IPS-18c (cell line): Measurements from ENCODE around the gene ADM.

ENCODE experiments used
- H3K4me3 ChIP-seq: 2 replicates; pipeline ENCODE4 v1.7.0; 2013; ENCODE audit warnings: low read depth, mild to moderate bottlenecking, low read length, moderate library complexity; ENCODE audit not compliant: insufficient read depth
- H3K9me3 ChIP-seq: one replicate; pipeline ENCODE4 v1.6.1; 2013; ENCODE audit warnings: mild to moderate bottlenecking, low read length, moderate library complexity; ENCODE audit not compliant: control insufficient read depth, insufficient read depth

ADM gene

DNA sequence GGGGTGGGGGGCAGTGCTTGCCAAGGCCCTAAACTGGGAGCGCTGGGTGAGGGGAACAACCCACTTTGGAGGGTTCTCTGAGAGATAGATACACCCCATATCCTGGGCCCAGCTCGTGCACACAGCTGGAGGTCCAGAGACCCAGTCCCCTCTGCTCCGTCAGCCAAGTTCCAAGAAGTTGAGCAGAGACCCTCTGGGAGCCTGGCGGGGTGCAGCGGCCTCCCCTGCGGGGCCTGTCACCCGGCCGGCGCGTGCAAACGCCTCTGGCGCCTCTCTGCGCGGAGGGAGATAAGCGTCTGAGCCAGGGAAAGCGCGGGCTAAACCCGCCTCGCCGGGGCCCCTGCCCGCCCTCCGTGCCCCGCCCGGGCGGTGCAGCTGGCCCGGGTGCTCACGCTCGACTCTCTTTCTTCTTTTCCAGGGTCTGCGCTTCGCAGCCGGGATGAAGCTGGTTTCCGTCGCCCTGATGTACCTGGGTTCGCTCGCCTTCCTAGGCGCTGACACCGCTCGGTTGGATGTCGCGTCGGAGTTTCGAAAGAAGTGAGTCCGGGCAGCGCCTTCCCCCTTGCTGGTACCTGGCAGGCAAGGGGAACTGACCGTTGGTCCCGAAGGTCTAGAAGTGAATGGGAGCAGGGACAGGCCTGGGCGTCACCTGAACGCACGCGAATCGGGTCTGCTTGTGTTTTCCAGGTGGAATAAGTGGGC is 540 bp downstream of the ADM start:
- H3K9me3 ChIP-seq = peaks cover 2% of the 10 kb centered on the region
- peak overlapping the region; percentile 81 for H3K4me3 ChIP-seq

DNA sequence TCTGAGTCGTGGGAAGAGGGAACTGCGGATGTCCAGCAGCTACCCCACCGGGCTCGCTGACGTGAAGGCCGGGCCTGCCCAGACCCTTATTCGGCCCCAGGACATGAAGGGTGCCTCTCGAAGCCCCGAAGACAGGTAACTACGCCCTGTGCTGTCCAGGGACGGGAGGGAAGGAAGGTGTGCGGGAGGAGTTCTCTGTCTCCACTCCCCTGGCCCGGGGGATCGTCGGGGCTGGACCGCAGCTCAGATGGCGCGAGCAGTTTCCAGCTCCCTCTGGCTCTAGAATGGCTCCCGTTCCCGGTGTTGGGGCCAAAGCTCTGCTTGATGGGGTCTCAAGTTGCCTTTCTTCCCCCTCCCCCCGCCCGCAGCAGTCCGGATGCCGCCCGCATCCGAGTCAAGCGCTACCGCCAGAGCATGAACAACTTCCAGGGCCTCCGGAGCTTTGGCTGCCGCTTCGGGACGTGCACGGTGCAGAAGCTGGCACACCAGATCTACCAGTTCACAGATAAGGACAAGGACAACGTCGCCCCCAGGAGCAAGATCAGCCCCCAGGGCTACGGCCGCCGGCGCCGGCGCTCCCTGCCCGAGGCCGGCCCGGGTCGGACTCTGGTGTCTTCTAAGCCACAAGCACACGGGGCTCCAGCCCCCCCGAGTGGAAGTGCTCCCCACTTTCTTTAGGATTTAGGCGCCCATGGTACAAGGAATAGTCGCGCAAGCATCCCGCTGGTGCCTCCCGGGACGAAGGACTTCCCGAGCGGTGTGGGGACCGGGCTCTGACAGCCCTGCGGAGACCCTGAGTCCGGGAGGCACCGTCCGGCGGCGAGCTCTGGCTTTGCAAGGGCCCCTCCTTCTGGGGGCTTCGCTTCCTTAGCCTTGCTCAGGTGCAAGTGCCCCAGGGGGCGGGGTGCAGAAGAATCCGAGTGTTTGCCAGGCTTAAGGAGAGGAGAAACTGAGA is 1.4 kb downstream of the ADM start:
- Histone ChIP-seq H3K9me3 (peaks cover 2% of the 10 kb centered on the region), H3K4me3 (peak overlapping the region; percentile 81)

DNA sequence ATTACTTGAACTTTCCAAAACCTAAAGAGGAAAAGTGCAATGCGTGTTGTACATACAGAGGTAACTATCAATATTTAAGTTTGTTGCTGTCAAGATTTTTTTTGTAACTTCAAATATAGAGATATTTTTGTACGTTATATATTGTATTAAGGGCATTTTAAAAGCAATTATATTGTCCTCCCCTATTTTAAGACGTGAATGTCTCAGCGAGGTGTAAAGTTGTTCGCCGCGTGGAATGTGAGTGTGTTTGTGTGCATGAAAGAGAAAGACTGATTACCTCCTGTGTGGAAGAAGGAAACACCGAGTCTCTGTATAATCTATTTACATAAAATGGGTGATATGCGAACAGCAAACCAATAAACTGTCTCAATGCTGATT is 2.1 kb downstream of the ADM start:
- Histone ChIP-seq H3K9me3 (peaks cover 2% of the 10 kb centered on the region), H3K4me3 (peak overlapping the region; percentile 81)

DNA sequence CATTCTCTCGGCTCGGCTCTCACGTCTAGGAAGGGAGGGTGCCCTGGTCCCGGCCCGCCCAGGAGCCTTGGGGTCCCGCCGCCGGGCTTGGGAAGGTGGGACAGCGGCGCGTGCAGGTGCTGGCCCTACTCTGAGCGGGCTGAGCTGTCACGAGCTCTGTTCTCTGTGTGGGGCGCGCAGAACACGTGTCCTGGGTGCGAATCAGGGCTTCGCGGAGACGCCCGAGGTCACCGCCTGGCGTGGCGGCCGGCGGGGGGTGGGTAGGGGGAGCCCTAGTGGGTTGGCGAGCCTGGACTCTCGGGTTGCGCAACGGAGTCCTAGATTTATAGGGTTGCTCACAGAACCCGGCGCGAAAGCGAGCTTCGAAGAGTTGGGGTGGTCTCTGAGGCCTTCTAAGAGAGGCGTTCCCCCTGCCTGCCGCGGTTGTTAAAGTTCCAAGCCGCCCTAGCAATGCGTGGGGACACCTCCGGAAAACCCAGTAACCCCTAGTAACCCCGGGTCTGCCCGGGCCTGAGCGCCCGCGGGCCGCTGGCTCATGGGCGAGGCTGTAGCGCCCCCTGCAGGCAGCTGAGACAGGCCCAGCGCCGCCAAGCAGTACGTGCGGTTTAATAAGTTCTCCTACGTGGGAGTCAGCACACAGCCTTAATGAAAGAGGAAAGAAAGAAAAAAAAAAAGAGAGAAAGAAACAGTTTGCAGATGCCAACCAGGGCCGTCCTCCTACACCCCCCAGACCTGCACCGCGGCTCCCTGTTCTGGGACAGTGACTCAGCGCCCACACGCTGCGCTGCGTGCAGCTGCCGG is 2.7 kb downstream of the ADM start:
- H3K9me3 ChIP-seq = peaks cover 2% of the 10 kb centered on the region
- peak overlapping the region; percentile 81 for H3K4me3 ChIP-seq

DNA sequence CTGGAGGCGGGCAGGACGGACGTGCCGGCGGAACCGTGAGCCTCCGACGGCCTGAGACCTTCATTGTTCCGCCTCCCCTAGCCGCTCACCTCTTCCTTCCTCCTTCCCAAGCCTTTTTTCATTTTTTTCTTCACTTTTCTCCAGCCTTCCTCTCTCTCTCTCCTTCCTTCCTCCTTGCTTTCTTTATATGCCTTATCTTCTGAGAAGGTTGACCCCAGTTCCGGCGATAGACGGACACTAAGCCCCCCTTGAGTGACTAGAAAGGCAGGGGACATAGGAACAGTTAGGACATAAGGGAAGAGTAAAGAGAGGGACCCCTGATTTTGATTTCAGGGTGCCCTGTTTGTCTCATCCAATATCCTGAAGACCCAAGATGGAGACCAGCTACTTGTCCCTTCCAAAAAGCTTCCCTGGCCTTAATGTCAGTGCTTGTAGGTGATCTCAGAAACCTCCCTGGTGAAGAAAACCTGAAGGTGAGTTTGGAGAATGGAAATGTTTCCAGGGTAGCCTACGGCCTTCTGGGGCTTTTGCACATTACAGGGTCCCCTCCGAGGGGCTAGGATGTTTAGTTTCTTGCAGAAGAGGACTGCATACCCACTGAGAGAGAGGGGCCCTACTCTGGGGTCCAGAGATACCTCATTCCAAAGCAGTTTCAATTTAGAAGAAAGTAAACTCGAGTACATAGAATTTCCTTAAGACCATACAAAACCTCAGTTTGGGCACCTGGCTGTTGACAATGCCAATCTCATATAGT is 3.5 kb downstream of the ADM start:
- peak overlapping the region; percentile 81; the same call in 1 of the 2 replicates for H3K4me3 ChIP-seq
- H3K9me3 ChIP-seq = no peaks in the 10 kb centered on the region

DNA sequence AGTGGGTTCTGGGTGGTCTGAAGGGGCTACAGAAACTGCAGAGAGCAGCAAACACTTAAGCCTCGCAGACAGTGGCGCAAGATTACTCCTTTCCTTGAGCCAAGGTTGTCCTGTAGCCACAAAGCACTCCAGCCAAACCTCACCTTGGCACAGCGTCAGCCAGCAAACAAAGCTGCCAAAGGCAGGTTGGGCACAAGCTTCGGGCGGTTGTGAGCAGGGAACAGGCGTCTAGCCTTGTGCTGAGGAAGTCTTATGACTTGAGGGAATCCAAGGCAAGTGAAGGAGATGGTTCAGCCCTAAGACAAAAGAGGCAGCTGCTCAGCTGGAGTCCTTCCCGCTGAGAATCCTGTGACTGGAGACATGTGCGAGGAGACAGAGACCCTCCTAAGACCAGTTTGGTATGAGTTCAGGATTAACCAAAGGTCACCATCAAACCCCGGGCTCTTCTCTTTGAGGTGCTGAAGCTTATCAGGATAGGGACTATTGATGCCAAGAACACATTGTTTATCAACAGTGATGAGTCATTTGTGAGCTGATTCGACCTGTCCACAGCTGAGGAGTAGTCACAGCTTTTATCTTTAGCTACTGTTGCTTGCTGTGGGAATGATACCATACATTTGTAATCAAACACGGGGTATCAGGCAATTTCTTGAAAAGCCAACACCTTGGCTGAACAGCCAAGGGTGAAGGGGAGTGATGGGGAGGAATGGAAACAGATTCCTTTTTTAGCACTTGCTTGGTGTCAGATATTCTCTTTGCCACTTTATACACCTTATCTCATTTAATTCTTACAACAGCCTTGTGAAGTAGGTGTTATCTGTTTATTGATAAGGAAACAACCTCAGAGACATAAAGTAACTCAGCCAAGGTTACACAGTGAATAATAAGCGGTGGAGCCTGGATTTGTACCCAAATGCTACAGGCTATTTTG is 4.6 kb downstream of the ADM start:
- H3K9me3 ChIP-seq = no peaks in the 10 kb centered on the region
- H3K4me3 ChIP-seq = no peak overlapping the region

DNA sequence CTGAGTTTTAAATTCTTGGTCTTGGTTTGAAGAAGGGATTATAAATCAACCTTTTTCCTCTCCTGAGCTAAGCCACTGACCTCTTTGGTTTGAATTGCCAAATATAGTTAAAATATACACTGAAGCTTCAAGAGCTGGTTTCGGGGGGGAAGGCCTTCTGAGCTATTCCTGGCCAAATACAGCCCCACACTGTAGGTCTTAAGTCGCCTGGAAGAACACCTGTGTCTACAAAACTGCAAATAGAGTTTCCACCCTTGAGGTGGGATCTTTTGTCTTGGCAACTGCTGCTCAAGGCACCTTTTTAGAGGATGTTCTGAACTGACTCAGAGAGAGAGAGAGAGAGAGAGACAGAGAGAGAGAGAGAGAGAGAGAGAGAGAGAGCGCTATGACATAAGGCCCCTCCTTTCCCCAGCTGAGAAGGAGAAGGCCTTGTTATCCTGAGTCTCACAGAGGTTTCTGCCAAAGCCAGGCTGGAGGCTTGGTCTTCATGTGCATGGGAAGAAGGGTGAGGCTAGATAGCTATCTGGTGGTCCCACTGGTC is 5.5 kb downstream of the ADM start:
- Histone ChIP-seq H3K4me3 (no peak overlapping the region), H3K9me3 (no peaks in the 10 kb centered on the region)

DNA sequence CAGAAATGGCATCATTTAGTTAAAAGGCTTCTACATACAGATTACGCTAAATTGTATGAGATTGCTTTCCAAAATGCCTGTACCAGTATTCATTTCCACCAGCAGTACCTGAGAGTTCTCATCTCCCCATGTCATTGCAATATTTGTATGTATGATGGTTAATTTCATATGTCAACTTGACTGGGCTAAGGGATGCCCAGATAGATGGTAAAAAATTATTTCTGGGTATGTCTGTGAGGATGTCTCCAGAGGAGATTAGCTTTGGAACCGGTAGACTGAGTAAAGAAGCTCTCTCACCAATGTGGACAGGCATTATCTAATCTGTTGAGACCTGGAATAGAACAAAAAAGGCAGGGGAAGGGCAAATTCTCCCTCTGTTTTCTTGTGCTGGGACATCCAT is 6.9 kb downstream of the ADM start:
- Histone ChIP-seq H3K9me3 (no peaks in the 10 kb centered on the region), H3K4me3 (no peak overlapping the region)

DNA sequence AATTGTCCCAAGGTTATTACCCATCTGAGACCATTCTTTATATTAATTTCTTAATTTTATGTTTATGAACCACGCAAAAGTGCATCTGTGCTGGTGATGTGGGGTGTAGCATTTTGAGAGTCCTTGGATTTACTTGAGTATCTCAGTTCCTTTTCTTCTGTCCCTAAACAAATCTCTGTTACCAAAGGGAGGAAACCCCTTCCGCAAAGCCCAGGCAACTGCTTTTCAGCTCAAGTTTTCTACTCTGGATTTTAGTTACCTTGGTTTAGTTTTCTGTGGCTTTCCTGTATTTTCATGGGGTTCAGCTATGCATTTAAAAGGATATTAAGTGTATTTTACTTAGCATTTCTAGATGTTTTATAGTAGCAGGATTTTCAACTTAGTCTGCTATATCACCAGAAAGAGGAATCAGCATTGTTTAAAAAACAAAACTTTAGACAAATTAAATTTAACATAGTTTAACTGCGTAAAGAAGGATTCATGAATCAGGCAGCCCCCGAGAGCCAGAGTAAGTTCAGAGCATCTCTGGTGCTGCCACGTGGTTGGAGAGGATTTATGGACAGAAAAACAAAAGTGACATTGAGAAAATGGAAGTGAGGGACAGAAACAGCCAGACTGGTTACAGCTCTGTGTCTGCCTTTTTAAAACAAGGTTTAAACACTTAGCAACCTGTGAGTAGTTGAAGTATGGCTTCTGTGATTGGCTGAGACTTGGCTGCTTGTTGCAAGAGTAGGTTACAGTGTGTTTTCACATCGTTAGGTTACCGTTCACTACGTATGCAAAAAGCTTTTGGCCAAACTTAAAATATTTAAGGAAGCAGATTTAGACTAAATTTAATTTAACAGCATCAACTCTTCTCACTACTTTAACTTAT is 9.6 kb downstream of the ADM start:
- no peak overlapping the region for H3K4me3 ChIP-seq

DNA sequence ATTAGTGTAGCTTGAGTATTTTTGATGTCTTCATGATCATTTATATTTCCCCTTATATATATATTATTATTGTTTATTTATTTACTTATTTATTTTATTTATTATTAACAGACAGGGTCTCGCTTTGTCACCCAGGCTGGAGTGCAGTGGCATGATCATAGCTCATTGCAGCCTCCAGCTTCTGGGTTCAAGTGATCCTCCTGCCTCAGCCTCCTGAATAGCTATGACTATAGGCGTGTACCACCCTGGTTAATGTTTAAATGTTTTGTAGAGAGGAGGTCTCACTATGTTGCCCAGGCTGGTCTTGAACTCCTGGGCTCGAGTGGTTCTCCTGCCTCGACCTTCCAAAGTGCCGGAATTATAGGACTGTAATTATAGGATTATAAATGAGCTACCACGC is 10.2 kb downstream of the ADM start:
- H3K9me3 ChIP-seq = no peaks in the 10 kb centered on the region
- H3K4me3 ChIP-seq = no peak overlapping the region

More for the DNA sequence above, 9.6 kb downstream of the ADM start:
- no peaks in the 10 kb centered on the region for H3K9me3 ChIP-seq

DNA sequence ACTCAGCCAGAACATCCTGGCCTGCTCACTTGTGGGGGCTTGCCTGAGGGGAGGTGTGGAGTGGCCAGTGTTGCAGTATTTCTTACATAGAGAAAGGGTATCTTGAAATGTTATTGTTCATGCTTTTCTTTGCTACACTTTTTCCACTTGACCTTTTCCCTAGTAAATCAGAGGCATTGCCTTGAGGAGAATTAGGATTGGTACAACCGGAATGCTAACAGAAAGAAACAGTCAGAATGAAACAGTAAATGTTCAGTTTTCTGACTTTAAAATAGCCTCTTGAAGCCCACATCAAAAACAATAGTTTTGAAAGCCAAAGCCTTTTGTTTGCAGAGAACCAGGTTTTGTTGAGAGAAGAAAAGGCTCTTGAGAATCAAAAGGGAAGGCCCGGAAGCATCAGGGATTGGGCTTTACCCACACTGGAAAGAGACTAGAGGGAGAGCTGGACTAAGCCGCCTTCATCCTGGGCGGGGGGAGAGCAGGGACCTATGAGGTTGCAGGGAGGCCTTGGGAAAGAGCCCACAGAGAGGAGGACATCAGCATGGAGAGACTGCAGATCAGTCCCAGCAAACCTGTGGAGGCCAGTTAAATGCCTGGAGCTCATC is 12.4 kb downstream of the ADM start:
- no peak overlapping the region for H3K4me3 ChIP-seq
- H3K9me3 ChIP-seq = no peaks in the 10 kb centered on the region

DNA sequence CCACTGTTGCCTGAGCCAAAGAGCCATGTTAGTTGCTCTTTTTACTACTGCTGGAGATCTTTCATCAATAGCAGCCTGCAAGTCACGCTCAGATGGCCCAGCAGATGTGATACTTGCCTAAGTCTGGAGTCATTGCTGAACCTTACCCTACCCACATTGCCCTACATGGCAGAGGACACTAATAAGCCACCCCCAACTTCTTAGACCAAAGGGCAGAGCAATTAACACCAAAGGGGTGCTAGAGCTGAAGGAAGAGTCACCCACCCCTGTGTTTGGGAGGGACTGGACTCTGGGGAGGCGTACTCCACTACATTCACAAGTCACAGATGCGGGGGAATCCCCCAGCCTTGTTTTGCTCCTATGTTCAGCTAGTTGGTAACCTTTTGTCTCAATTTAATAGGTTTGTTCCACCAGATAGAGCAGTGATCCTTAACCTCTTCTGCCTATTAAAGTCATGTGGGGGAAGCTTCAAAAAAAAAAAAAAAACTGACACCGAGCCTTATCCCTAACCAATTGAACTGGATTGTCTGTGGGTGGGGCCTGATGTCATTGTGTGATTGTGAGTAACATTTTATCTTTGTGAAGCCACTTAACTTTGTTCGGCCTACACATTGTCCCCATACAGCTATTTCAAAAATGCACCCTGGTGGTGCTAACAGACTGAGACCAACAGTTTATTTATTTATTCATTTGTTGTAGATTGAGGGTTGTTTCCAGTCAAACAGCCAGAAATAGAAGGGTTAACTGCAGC is 13.1 kb downstream of the ADM start:
- no peaks in the 10 kb centered on the region for H3K9me3 ChIP-seq
- no peak overlapping the region for H3K4me3 ChIP-seq

DNA sequence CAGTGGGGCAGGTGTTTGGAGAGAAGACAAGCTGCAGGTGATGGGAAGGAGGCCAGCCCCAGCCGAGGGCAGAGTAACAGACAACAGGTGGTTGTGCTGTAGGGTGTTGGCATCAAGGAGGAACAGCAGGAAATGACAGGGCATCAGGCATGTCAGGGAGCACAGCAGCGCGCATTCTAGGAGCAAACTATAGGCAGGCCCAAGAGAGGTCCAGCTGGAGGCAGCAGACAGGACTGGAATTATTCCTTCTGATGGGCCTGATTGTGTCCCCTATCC is 13.6 kb downstream of the ADM start:
- Histone ChIP-seq H3K4me3 (no peak overlapping the region), H3K9me3 (no peaks in the 10 kb centered on the region)
